Measurements from ENCODE around the gene CLSTN3.
"Not testable (repeated sequence)": the region's sequence is repeated elsewhere in the genome, so short reads cannot be mapped to it uniquely, and the experiment has no call there.

Gene CLSTN3

DNA sequence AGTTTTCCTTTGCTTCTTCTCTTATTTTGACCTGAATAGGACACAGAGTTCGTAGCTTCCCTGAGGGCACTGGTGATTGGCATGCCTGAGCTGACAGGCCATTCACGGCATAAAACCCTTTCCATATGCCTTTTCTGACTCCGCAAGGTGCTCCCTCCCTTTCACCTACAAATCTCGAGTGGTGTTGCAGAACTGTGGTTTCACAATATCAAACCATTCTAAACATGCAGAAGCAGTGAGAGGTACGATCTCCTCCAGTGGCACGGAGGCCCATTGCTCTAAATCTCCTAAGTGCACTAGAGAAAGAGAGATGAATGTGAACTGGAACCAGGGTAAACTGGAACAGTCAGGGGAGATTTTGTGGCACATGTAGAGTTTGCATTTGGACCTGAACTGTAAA lies 23.9 kb downstream of the CLSTN3 start:
- no peak for DNase-seq

DNA sequence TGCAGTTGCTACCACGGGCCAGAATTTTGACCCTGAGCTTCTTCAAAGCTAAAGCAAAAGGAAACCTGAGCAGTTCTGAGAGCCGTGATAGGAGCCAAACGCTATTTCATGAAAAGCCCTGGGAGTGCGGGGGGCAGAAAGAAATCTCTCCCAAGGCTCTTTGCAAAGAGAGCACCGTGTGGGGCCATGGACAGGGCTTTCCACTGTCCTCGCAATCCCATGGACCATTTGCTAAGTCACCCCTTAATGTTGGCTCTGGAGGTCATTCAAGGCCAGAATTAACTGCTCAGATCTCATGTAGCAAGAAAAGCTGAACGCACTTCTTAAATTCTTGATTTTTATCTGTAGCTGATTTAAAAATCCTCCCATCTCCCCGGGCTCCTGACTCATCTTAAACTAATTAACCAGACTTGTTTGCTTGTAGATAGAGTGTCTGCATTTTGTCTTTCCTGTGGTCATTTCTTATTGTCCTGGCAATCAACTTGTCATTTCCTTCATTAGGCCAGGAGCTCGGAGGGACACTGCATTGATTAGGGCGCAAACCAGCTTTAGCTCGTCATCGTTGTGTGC lies 24.8 kb downstream of the CLSTN3 start:
- DNase-seq: no peak

DNA sequence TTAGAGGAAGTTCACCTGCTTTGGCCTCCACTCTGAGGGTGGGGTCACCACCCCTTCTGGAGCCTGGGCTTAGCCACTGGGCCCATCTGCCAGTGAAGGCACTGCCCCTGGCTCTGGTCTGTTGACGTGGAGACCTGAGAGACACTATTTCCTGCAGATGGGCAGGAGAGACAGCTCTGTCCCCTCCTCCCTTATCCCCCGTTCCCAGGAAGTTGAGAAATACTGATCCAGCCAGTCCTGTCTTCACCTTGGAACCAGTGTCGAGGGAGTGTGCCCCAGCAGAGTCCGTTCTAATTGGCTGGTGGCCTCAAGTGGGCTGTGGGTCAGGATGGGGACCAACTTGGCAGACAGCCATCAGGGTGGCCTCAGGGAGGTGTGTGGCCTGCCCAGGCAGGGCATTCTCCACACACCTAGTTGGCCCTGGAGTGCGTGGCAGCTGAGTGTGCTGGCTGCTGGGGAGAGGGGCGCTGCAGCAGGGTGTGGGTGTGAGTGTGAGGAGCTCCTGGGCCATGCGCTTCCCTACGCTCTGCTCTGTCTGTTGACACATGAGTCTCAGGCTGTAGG lies 25.4 kb downstream of the CLSTN3 start:
- DNase-seq: no peak

DNA sequence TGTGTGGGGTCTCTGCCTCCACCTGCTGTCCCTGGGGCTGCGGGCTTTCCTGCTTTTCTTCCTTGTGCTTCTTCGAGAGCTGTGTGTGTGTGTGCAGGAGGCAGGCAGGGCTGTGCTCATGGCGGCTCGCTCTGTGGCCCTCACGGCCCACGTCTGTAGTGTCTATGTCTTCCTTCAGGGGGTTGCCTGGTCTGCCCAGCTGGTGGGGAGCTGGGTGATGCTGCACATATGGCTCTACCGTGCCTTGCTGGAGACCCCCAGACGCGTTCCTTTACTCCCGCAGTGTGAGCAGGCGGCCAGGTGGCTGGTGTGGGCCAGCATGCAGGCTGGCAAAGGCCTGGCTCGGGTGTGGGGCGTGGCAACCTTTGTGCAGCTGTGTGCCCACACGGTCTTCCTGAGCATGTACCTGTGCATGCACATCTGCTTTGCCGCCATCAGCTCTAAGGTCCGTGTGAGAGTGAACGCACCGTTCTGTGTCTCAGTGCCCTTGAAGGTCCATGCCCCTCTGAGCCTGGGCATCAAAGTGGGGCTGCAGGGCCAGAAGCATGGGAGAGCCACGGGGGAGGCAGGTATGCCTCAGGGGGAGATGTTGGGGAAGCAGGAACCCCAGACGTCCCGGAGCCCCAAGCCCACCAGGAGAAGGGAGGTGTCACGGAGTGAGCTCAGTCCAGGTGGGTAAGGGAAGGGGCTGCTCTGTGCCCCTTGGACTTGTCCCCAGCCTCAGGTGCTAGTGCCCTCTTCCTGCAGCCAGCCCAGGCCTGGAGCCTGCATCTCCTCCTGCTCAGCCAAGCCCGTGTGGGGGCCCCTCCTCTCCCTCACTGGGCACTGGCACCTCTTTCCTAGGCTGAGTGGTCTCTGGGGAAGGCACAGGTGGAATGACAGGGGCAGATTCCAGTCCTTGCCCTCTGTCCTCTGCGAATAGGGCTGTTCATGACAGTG lies 26.4 kb downstream of the CLSTN3 start:
- DNase-seq: no peak

DNA sequence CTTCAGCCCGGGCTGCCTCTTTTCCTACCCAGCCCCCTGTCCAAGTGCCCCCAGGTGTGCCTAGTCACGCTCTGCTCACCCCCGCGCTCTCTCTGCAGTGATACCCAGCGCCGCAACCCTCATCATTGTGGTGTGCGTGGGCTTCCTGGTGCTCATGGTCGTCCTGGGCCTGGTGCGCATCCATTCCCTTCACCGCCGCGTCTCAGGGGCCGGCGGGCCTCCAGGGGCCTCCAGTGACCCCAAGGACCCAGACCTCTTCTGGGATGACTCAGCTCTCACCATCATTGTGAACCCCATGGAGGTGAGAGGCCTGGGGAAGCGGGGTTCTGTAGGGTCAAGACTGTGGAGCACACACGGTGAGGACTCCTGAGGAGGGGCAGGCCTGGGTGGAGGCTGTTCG lies 27.2 kb downstream of the CLSTN3 start:
- DNase-seq: no peak

DNA sequence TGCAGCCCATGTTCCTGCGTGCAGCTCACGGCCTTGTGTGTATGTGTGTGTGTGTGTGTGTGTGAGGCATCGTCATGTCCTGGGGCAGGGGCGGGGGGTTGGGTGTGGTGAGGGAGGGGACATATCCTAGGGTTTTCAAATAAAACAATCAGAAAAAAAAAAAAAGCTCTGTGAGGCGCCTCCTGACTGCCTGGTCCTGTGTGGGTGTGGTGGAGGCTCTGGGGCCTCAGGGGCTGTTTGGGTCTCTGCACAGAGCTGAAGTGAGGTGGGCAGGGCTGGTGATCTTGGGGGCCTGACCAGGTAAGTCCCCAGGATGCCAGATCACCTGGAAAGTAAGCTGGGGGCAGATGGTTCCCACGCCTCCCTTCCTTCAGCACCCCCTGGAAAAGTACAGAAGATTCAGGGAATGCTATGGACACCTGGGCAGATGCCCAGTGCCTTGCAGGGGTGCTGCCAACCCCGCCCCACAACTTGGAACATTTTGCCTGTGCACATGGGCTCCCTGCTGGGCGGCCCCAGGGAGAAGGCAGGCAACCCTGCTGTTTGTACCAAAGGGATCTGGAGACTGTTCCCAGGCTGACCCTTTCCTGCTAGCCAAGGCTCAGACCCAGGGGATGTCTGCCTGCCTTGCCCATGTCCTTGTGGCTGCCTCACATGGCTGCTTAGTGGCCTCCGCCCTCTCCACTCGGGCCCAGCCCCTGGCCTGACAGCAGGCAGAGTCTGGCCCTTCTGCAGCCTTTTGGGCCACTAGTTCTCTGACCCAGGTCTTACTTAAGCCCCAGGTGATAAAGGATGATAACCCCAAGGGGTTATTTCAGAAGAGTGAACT lies 28.8 kb downstream of the CLSTN3 start:
- no peak for DNase-seq

DNA sequence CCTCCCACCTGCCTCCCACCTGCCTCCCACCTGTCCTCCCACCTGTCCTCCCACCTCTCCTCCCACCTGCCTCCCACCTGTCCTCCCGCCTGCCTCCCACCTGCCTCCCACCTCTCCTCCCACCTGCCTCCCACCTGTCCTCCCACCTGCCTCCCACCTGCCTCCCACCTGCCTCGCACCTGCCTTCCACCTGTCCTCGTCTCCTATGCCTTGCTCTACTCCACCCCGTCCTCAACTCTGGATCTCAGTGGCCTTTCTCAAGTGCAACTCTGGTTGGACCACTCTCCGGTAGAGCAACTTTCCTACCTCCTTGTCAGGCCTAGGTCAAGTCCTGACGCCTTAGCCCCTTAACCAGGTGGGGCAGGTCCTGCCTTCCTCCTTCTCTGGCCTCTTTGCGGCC lies 30.0 kb downstream of the CLSTN3 start:
- DNase-seq: no peak

DNA sequence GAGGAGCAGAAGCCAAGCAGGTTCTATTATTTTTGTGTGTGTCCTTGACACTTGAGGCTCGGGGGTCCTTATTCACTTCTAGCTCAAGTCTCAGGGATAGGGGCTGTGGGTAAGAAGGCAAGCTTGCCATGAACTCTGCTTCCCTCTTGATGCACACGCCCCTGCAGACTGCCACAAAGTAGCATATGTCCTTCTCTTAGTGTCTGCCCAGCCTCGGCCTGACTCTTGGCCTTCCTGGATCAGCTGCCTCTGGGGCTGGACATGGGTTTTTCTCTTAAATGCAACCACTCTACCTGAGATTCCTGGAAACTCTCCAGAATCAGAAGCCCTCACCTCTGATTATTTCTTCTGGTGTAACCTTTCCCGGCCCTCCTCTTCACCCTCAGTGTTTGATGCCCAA lies 31.2 kb downstream of the CLSTN3 start:
- no peak for DNase-seq

DNA sequence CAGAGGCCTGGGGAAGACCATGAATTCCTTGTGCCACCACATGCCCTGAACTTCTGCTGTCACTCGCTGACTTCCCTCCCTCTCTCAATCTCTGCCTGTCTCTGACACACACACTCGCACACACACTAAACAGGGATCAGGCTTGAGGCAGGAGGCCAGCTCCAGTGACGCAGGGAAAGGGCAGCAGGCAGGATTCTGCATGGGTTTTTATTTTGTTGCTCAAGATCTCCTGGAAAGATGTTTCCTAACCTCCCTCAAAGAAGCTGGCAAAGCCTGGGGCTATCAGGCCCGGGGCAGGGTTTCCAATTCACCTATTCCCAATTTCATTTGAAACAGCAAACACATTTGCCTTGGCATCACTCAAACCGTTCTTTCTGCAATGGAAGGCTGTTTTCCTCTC lies 31.6 kb downstream of the CLSTN3 start:
- no peak for DNase-seq

DNA sequence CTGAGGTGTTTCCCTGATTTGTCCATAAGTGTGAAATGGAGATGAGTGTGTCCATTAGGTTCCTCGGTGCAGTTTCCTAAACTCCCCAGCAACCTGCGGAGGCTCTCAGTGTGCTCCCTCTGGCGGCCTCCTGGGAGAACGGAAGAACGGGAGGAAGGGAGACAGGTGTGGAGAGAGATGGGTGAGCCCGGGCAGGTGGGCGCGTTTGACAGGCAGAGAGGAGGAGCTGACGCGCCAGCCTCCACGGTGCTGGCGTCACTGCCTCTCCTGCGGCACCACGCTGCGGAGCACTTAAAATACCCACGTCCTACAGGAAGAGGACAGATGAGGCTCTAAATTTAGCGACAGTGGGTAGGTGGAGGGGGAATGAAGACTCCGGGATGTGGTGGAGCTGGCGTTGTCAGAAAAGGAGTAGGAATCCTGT lies 32.5 kb downstream of the CLSTN3 start:
- no peak for DNase-seq

DNA sequence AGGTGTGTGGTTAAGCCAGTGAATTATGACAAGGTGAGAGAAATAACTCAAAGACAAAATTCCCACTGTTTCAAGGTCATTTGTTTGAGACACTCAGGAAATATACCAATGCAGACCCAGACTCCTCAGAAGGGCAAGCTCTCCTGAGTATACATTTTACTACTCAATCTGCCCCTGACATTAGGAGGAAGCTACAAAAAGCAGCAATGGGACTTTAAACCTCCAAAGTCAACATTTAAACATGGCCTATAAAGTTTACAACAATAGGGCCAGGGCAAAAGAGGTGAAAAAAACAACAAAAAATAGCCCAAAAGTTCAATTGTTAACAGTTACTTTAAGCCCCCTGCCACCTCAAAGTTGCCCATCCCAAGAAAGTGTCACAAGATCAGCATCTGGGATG lies 39.8 kb downstream of the CLSTN3 start:
- DNase-seq: no peak

DNA sequence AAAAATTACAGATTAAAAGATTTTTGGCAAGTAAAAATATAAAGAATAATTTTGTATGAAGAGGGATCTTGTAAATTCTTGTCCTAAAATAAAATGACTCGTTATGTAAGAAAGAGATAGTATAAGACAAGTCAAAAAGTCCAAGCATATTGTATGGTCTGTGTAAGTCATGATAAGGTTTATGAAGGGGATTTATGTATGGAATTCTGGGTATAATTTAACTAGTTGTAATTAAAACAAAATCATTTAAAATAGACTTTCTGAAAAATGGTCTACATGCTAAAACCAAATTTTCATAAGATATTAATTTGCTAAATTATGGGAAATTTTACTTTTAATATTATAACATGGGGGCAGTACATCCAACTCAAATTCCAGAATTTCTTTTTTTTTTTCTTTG lies 41.7 kb downstream of the CLSTN3 start:
- no peak for DNase-seq

DNA sequence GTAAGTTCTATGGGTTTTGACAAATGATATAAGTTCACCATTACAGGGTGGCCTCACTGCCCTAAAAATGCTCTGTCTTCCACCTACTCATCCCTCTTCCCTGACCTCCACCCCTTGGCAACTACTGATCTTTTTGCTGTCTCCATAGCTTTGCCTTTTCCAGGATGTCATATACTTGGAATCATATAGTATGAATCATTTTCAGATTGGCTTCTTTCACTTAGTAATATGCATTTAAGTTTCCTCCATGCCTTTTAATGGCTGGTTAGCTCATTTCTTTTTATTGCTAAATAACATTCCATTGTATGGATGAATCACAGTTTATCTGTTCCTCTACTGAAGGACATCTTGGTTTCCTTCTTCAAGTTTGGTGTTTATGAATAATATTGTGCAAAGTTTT lies 45.3 kb downstream of the CLSTN3 start:
- no peak for DNase-seq

DNA sequence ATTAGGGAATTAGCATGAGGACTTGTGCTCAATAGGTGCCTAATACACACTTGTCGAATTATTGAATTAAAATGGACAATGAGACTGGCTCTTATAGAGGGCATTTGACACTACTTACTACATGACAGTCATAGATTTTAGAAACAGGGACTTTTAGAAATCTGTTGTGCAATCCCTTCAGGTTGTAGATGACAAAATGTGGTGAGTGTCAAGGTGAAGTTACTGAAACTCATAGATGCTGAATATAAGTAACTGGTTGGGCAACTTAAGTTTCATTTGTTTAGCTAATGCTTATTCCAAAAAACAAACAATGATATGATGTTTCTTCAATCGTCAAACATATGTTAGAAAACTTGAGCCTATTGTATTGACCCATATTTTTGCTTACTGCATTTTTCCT lies 46.4 kb downstream of the CLSTN3 start:
- no peak for DNase-seq

DNA sequence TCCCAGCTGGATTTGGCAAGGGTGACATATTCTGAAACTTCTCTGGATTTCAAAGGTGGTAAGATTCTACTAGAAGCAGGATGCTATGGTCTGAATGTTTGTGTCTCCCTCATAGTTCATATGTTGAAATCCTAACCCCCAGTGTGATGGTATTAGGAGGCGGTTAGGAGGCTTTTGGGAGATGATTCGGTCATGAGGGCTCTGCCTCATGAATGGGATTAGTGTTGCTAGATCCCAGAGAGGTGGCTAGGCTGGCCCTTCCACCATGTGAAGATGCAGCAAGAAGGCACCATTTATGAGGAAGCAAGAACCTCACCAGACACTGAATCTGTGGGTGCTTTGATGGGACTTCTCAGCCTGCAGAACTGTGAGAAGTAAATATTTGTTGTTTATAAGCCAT lies 48.3 kb downstream of the CLSTN3 start:
- no peak for DNase-seq

DNA sequence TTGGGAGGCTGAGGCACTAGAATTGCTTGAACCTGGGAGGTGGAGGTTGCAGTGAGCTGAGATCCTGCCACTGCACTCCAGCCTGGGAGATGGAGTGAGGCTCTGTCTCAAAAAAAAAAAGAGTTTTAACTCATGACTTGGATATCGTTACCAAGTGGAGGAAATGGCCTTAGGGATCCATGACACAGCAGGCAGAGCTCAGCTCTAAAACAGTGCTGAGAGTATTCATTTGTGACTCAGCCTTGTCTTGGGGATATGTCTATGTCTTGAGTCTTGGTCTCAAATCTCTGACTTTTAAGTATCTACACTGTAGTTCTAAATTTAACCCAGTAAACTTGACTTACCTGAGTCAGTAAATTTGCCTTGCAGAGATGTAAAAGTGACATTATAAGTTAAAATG lies 50.5 kb downstream of the CLSTN3 start:
- DNase-seq: no peak

DNA sequence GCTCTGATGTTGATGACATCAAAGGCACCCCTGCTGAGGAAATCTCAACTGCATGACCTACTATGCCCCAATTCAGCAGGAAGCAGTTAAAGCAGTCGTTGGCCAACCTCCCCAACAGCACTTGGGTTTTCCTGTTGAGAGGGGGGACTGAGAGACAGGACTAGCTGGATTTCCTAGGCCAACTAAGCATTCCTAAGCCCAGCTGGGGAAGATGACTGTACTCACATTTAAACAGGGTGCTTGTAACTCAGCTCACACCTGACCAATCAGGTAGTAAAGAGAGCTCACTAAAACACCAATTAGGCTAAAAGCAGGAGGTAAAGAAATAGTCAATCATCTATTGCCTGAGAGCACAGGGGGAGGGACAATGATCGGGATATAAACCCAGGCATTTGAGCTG lies 55.9 kb downstream of the CLSTN3 start:
- DNase-seq: not testable (repeated sequence)

DNA sequence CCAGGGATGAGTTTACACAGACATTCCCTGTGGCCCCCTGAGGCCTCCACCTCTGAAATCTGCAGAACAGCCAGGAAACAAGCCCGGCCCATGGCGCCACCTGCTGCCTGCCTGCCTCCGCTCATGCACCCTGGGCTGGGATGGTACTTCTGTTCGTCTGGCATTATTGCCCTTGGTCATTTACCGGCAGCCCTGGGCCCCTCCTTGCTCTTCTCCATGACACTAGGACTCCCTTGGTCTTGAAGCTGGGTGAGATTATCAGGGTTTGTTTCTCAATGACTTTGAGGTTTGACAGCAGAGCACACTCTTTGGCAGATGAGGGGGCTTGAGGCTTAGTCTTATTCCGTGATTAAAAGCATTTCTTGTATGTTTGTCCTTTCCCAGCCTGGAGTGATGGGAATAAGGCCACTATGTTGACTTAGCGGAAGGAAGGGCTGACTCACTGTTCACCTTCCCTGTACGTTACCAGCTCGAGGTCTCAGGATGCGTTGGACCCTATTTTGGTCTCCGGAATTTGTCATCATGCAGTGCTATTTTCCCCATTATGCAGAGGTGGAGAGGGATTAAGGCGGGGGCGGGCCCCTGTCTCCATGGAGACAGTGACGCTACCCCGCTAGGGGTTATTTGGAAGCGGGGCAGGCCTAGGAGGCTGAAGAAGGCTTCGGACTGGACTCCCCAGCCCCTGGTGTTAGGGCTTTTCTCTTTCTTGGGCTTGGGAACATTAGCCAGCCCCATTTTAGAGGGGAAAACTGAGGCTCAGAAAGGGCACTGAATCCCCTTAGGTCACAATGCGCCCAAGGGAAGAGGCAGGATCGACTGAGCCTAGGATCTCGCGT lies 58.6 kb downstream of the CLSTN3 start:
- DNase-seq: peak; percentile 70

DNA sequence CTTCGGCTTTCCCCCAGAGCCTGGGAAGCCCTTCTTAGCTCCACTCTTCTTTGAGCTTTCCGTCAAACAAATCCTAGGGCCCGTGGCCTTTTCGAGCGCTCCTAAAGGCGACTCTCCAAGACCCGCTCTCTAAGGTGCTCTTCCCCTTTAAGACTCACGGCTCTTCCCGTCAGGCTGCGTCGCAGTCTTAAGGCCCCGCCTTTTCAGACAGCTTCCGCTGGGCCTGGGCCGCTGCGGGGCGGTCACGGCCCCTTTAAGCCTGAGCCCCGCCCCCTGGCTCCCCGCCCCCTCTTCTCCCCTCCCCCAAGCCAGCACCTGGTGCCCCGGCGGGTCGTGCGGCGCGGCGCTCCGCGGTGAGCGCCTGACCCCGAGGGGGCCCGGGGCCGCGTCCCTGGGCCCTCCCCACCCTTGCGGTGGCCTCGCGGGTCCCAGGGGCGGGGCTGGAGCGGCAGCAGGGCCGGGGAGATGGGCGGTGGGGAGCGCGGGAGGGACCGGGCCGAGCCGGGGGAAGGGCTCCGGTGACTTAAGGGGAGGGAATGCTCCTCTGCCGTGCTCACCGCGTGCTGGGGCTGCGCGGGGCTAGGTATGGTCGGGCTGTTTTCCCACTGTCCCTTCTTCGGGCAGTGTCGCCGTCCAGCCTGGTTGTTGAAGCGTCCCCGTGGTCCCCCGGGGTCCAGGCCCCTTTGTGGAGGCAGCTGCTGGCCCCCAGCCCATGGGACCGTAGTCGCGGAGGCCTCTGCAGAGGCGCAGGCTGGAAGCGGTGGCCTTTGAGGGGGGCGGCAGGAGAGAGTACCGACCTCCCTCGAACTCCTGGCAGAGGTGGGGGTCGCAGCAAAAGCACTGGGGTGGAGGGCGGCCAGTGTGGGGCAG lies 59.5 kb downstream of the CLSTN3 start, which contains the start of gene PEX5:
PEX5 (plus strand) TSS at position 289 of the 870 bp plus-strand sequence. CDS start 692 bp downstream, outside the sequence.
- peak; percentile 92 for DNase-seq

DNA sequence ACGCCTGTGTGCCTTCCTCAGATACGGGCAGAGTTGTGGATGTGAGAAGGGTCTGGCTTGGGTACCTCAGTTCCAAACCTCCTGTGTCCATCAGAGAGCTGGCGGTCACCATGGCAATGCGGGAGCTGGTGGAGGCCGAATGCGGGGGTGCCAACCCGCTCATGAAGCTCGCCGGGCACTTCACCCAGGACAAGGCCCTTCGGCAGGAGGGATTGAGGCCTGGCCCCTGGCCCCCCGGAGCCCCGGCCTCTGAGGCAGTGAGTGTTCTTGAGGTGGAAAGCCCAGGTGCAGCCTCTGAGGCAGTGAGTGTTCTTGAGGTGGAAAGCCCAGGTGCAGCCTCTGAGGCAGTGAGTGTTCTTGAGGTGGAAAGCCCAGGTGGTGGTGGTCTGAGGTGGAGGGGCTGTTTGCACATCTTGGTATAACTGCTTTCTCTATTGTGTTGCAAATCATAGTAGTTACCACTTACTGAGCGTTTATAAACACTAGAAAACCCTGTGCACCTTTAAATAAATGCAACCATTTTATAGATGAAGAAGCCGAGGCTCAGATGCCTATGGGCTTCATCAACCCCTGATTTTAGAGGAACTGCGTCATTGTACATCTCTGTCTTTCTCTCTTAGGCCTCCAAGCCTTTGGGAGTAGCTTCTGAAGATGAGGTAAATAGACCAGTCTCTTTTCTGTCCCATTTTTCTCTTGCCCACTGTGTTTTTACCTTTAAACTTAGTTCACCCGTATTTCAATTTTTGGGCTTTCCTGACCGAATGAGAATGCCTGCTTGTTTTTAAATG lies 60.3 kb downstream of the CLSTN3 start:
- DNase-seq: peak; percentile 56
